RWPE2 (cell line): ENCODE data around the gene ERH.
A peak's percentile ranks its signal among the peaks of the same experiment; 100 is the strongest.

Source experiments
- ATAC-seq: fragments of 200-7000 bp; cut with Tn5 transposase; 3 replicates; pipeline ENCODE4 v1.9.1; 2021; ENCODE audit warnings: low read depth
- DNase-seq: peaks from one replicate; pipeline ENCODE4 v3.0.0-alpha.2; 2020; ENCODE audit warnings: low spot score
- H3K27ac ChIP-seq: fragments of 450-650 bp; 2 replicates; pipeline ENCODE4 v1.5.1; 2017; ENCODE audit warnings: mild to moderate bottlenecking; ENCODE audit not compliant: poor library complexity, severe bottlenecking
- H3K27me3 ChIP-seq: fragments of 250-450 bp; sonication (Bioruptor Pico); 2 replicates; pipeline ENCODE4 v1.5.1; 2021; ENCODE audit warnings: mild to moderate bottlenecking, moderate library complexity; ENCODE audit not compliant: insufficient read depth, poor library complexity, severe bottlenecking
- H3K36me3 ChIP-seq: fragments of 250-450 bp; sonication (Bioruptor Pico); 2 replicates; pipeline ENCODE4 v1.5.1; 2020; ENCODE audit warnings: low read depth, mild to moderate bottlenecking, moderate library complexity
- H3K4me1 ChIP-seq: fragments of 250-450 bp; sonication (Bioruptor Pico); 2 replicates; pipeline ENCODE4 v1.5.1; 2021; ENCODE audit warnings: mild to moderate bottlenecking, moderate library complexity; ENCODE audit not compliant: insufficient read depth, poor library complexity, severe bottlenecking
- H3K4me3 ChIP-seq: fragments of 250-450 bp; sonication (Bioruptor Pico); 2 replicates; pipeline ENCODE4 v1.5.1; 2021; ENCODE audit warnings: mild to moderate bottlenecking, moderate library complexity; ENCODE audit not compliant: severe bottlenecking
- H3K9me3 ChIP-seq: fragments of 250-450 bp; sonication (Bioruptor Pico); 2 replicates; pipeline ENCODE4 v1.5.1; 2021; ENCODE audit warnings: mild to moderate bottlenecking, moderate library complexity; ENCODE audit not compliant: severe bottlenecking
- CTCF ChIP-seq: fragments of 450-650 bp; IDR thresholded peaks from one replicate; pipeline ENCODE4 v1.5.1; 2017; ENCODE audit warnings: mild to moderate bottlenecking, moderate library complexity; ENCODE audit not compliant: poor library complexity, severe bottlenecking

ERH gene

GRCh38 chr14:69346710-69347109 is 51.4 kb downstream of the ERH start:
- Histone ChIP-seq H3K9me3 (no peaks in the 10 kb centered on the region), H3K27ac (no peak overlapping the region), H3K27me3 (peaks cover 4% of the 10 kb centered on the region), H3K4me1 (no peaks in the 10 kb centered on the region), H3K4me3 (no peak overlapping the region), H3K36me3 (no peaks in the 10 kb centered on the region)
- peak; percentile 52 for TF ChIP-seq CTCF
- ATAC-seq (no peak), DNase-seq (no peak)

GRCh38 chr14:69345402-69345801 is 52.7 kb downstream of the ERH start:
- DNase-seq (no peak), ATAC-seq (no peak)
- Histone ChIP-seq H3K4me1 (no peaks in the 10 kb centered on the region), H3K36me3 (no peaks in the 10 kb centered on the region), H3K27ac (no peak overlapping the region), H3K9me3 (no peaks in the 10 kb centered on the region), H3K4me3 (no peak overlapping the region), H3K27me3 (peaks cover 5% of the 10 kb centered on the region)
- TF ChIP-seq CTCF, result no peak

- Histone ChIP-seq H3K36me3 (no peaks in the 10 kb centered on the region), H3K4me3 (no peak overlapping the region), H3K4me1 (no peaks in the 10 kb centered on the region), H3K27ac (no peak overlapping the region), H3K27me3 (peaks cover 5% of the 10 kb centered on the region), H3K9me3 (no peaks in the 10 kb centered on the region)
- no peak for DNase-seq
- ATAC-seq, result no peak
- TF ChIP-seq CTCF, result no peak
Measured at GRCh38 chr14:69344171-69344570, 53.9 kb downstream of the ERH start.

- Histone ChIP-seq H3K27ac (no peak overlapping the region), H3K36me3 (no peaks in the 10 kb centered on the region), H3K27me3 (peaks cover 5% of the 10 kb centered on the region), H3K9me3 (no peaks in the 10 kb centered on the region), H3K4me1 (no peaks in the 10 kb centered on the region), H3K4me3 (no peak overlapping the region)
- no peak for TF ChIP-seq CTCF
- ATAC-seq, result no peak
- DNase-seq, result no peak
Measured at GRCh38 chr14:69342928-69343525, 55.1 kb downstream of the ERH start.

GRCh38 chr14:69339426-69339825 is 58.7 kb downstream of the ERH start:
- H3K4me1 ChIP-seq, result no peaks in the 10 kb centered on the region
- ATAC-seq (no peak), DNase-seq (no peak)
- no peaks in the 10 kb centered on the region for H3K9me3 ChIP-seq
- H3K36me3 ChIP-seq, result no peaks in the 10 kb centered on the region
- no peak for TF ChIP-seq CTCF
- no peak overlapping the region for H3K4me3 ChIP-seq
- H3K27ac ChIP-seq, result no peak overlapping the region
- H3K27me3 ChIP-seq, result peaks cover 5% of the 10 kb centered on the region
